CD8-positive, alpha-beta memory T cell (primary cell): Measurements from ENCODE around the gene RPN2. TPM values are rescaled to one million over a fixed set of nuclear protein-coding genes. Genes with fewer than 3 reads are reported as not detected.
A peak's percentile ranks its signal among the peaks of the same experiment; 100 is the strongest.
"Not testable (repeated sequence)": the region's sequence is repeated elsewhere in the genome, so short reads cannot be mapped to it uniquely, and the experiment has no call there.

Experiments used
- CTCF ChIA-PET: fragments of 350-600 bp; sonication (Branson Sonifier 250); formaldehyde crosslinking; loops from one replicate; lab custom pipeline; 2021; ENCODE audit warnings: antibody characterized with exemption; lab: Charles Lee
- POLR2A ChIA-PET: fragments of 350-600 bp; sonication (Branson Sonifier 250); formaldehyde crosslinking; loops from one replicate; lab custom pipeline; 2021; ENCODE audit warnings: antibody characterized with exemption; lab: Charles Lee
- DNase-seq, 5 donors: peaks; one replicate each; pipeline versions ENCODE4 v3.0.0 to v3.0.0-alpha.2; 2020 to 2022; ENCODE audit warnings: mixed read lengths in 1 of 5
- H3K27ac ChIP-seq: one replicate; pipeline ENCODE4 v1.7.0; 2013; ENCODE audit warnings: low read depth, mild to moderate bottlenecking, low read length, moderate library complexity
- H3K27me3 ChIP-seq: 2 replicates; pipeline ENCODE4 v1.7.0; 2013; ENCODE audit warnings: low read length, mild to moderate bottlenecking; ENCODE audit not compliant: insufficient read depth, poor library complexity, severe bottlenecking
- H3K36me3 ChIP-seq: 2 replicates; pipeline ENCODE4 v1.7.0; 2013; ENCODE audit warnings: mild to moderate bottlenecking, low read length, moderate library complexity; ENCODE audit not compliant: insufficient read depth
- H3K4me1 ChIP-seq: 2 replicates; pipeline ENCODE4 v1.7.0; 2013; ENCODE audit warnings: mild to moderate bottlenecking, low read length, moderate library complexity; ENCODE audit not compliant: insufficient read depth
- H3K4me3 ChIP-seq: 2 replicates; pipeline ENCODE4 v1.7.0; 2013; ENCODE audit warnings: mild to moderate bottlenecking, low read length
- H3K9me3 ChIP-seq: 2 replicates; pipeline ENCODE4 v1.7.0; 2013; ENCODE audit warnings: mild to moderate bottlenecking, low read length
- H3K27ac Mint-ChIP-seq, 8 donors: one replicate each; pipeline ENCODE4 v1.8.0; 2020 to 2021; ENCODE audit warnings: mixed read lengths in 8 of 8, mild to moderate bottlenecking in 6 of 8, inconsistent platforms in 3 of 8, moderate library complexity in 3 of 8
- H3K27me3 Mint-ChIP-seq, 2 donors: one replicate each; pipeline ENCODE4 v1.8.0; 2020 to 2021; ENCODE audit warnings: mixed read lengths in 2 of 2, mild to moderate bottlenecking in 1 of 2, moderate library complexity in 1 of 2
- H3K36me3 Mint-ChIP-seq, 3 donors: one replicate each; pipeline ENCODE4 v1.8.0; 2020 to 2021; ENCODE audit warnings: mixed read lengths in 3 of 3, inconsistent platforms in 1 of 3, mild to moderate bottlenecking in 1 of 3
- H3K4me1 Mint-ChIP-seq, 3 donors: one replicate each; pipeline ENCODE4 v1.8.0; 2020 to 2021; ENCODE audit warnings: mixed read lengths in 3 of 3, inconsistent platforms in 1 of 3, mild to moderate bottlenecking in 1 of 3
- H3K4me3 Mint-ChIP-seq, 7 donors: one replicate each; pipeline ENCODE4 v1.8.0; 2020 to 2021; ENCODE audit warnings: mixed read lengths in 7 of 7, mild to moderate bottlenecking in 6 of 7, moderate library complexity in 4 of 7, inconsistent platforms in 2 of 7
- H3K9me3 Mint-ChIP-seq, 5 donors: one replicate each; pipeline ENCODE4 v1.8.0; 2020 to 2022; ENCODE audit warnings: mixed read lengths in 5 of 5, mild to moderate bottlenecking in 3 of 5, moderate library complexity in 2 of 5, inconsistent platforms in 1 of 5
- polyA plus RNA-seq: library from polyadenylated mRNA; unstranded; fragments of 300-500 nt; fragmentation: Illumina TruSeq; gene quantifications from one replicate; pipeline ENCODE4 v1.2.3, GENCODE V29; 2021
- total RNA-seq, 2 experiments: library from RNA; stranded (reverse); gene quantifications; one replicate each; pipeline ENCODE4 v1.2.3, GENCODE V29; 2021

The RPN2 gene
- 100 to 1,000 TPM; 155 to 164 TPM for total RNA-seq
- polyA plus RNA-seq, result 281 TPM

- ChIA-PET CTCF (interaction anchor here (1.0 to 3.8 kb wide), 8 partner anchors 10 to 355 kb away, joined by 3 to 51 read pairs (median 6); partner anchors contain the start of gene RBL1), POLR2A (interaction anchor here (0.5 to 1.6 kb wide), 10 partner anchors 11 to 606 kb away, joined by 3 to 9 read pairs (median 4); partner anchors contain the start of genes BLCAP, RBL1 and TGIF2)
- peaks cover 32% of the 10 kb centered on the region for H3K4me1 ChIP-seq
- Mint-ChIP-seq H3K4me3 (peak within 1 kb of the TSS; percentile 95 to 99 (median 99)), H3K4me1 (peaks cover 38 to 49% (median 47%) of the 10 kb centered on the region in 3 donors), H3K27ac (peak within 1 kb of the TSS; percentile 95 to 100 (median 99)), H3K36me3 (peaks cover 0 to 31% (median 2%) of the 10 kb centered on the region in 3 donors), H3K27me3 (no peaks in the 10 kb centered on the region), H3K9me3 (no peaks in the 10 kb centered on the region)
- H3K9me3 ChIP-seq, result no peaks in the 10 kb centered on the region
- peak within 1 kb of the TSS; percentile 90 for H3K27ac ChIP-seq
- no peaks in the 10 kb centered on the region for H3K27me3 ChIP-seq
- H3K36me3 ChIP-seq, result peaks cover 7% of the 10 kb centered on the region
- peak; percentile 92 to 95 (median 94) for DNase-seq
- H3K4me3 ChIP-seq, result peak within 1 kb of the TSS; percentile 83
Measured at GRCh38 chr20:37178839-37179682, at the start of gene RPN2, which contains the start of gene MROH8. RPN2 (plus strand) TSS chr20:37179330; CDS start chr20:37179357, 27 bp downstream. MROH8 (minus strand) TSS chr20:37179548.

GRCh38 chr20:37131486-37131885, 47.6 kb upstream of the RPN2 start:
- Histone ChIP-seq H3K4me1 (no peaks in the 10 kb centered on the region), H3K27me3 (no peaks in the 10 kb centered on the region), H3K9me3 (no peaks in the 10 kb centered on the region), H3K4me3 (no peak overlapping the region), H3K36me3 (no peaks in the 10 kb centered on the region), H3K27ac (no peak overlapping the region)
- no peak overlapping the region for H3K27ac Mint-ChIP-seq
- POLR2A ChIA-PET, result no interaction called here
- H3K27me3 Mint-ChIP-seq, result peaks cover 0 to 1% of the 10 kb centered on the region in 2 donors
- CTCF ChIA-PET, result no interaction called here
- no peak overlapping the region for H3K4me3 Mint-ChIP-seq
- no peaks in the 10 kb centered on the region for H3K9me3 Mint-ChIP-seq
- peaks cover 0 to 2% (median 1%) of the 10 kb centered on the region in 3 donors for H3K4me1 Mint-ChIP-seq
- DNase-seq, result no peak
- peaks cover 0 to 4% (median 2%) of the 10 kb centered on the region in 3 donors for H3K36me3 Mint-ChIP-seq

GRCh38 chr20:37133952-37134351, 45.2 kb upstream of the RPN2 start:
- Histone ChIP-seq H3K4me3 (no peak overlapping the region), H3K27me3 (no peaks in the 10 kb centered on the region), H3K36me3 (no peaks in the 10 kb centered on the region), H3K4me1 (no peaks in the 10 kb centered on the region), H3K27ac (no peak overlapping the region), H3K9me3 (no peaks in the 10 kb centered on the region)
- DNase-seq, result no peak
- peak overlapping the region in 1 of 8 donors; percentile 19 for H3K27ac Mint-ChIP-seq
- POLR2A ChIA-PET, result no interaction called here
- H3K27me3 Mint-ChIP-seq, result peaks cover 0 to 1% of the 10 kb centered on the region in 2 donors
- H3K36me3 Mint-ChIP-seq, result peaks cover 0 to 2% (median 0%) of the 10 kb centered on the region in 3 donors
- no peak overlapping the region for H3K4me3 Mint-ChIP-seq
- no peaks in the 10 kb centered on the region for H3K9me3 Mint-ChIP-seq
- H3K4me1 Mint-ChIP-seq, result peaks cover 7 to 9% (median 8%) of the 10 kb centered on the region in 3 donors
- CTCF ChIA-PET, result no interaction called here

GRCh38 chr20:37137547-37137946, 41.6 kb upstream of the RPN2 start:
- H3K27me3 ChIP-seq, result no peaks in the 10 kb centered on the region
- H3K9me3 Mint-ChIP-seq, result no peaks in the 10 kb centered on the region
- no peaks in the 10 kb centered on the region for H3K27me3 Mint-ChIP-seq
- no peak overlapping the region for H3K4me3 Mint-ChIP-seq
- H3K9me3 ChIP-seq, result no peaks in the 10 kb centered on the region
- no peaks in the 10 kb centered on the region for H3K36me3 ChIP-seq
- H3K4me1 Mint-ChIP-seq, result peaks cover 7 to 9% (median 8%) of the 10 kb centered on the region in 3 donors
- H3K27ac ChIP-seq, result no peak overlapping the region
- DNase-seq, result no peak
- POLR2A ChIA-PET, result no interaction called here
- H3K36me3 Mint-ChIP-seq, result peaks cover 0 to 2% (median 0%) of the 10 kb centered on the region in 3 donors
- H3K4me3 ChIP-seq, result no peak overlapping the region
- CTCF ChIA-PET, result no interaction called here
- no peaks in the 10 kb centered on the region for H3K4me1 ChIP-seq
- no peak overlapping the region for H3K27ac Mint-ChIP-seq

GRCh38 chr20:37142708-37143107, 36.4 kb upstream of the RPN2 start:
- no peak overlapping the region for H3K4me3 ChIP-seq
- no peak overlapping the region for H3K27ac ChIP-seq
- no peaks in the 10 kb centered on the region for H3K36me3 ChIP-seq
- no peaks in the 10 kb centered on the region for H3K4me1 ChIP-seq
- no peaks in the 10 kb centered on the region for H3K9me3 ChIP-seq
- H3K4me1 Mint-ChIP-seq, result no peaks in the 10 kb centered on the region
- no peak overlapping the region for H3K4me3 Mint-ChIP-seq
- H3K27me3 Mint-ChIP-seq, result no peaks in the 10 kb centered on the region
- ChIA-PET CTCF (no interaction called here), POLR2A (no interaction called here)
- H3K27me3 ChIP-seq, result no peaks in the 10 kb centered on the region
- H3K27ac Mint-ChIP-seq, result peak overlapping the region in 1 of 8 donors; percentile 47
- no peak for DNase-seq
- no peaks in the 10 kb centered on the region for H3K9me3 Mint-ChIP-seq
- H3K36me3 Mint-ChIP-seq, result peaks cover 0 to 1% (median 0%) of the 10 kb centered on the region in 3 donors

GRCh38 chr20:37144856-37145404, 34.2 kb upstream of the RPN2 start:
- Histone ChIP-seq H3K4me1 (no peaks in the 10 kb centered on the region), H3K36me3 (no peaks in the 10 kb centered on the region), H3K27me3 (no peaks in the 10 kb centered on the region), H3K4me3 (no peak overlapping the region), H3K27ac (no peak overlapping the region), H3K9me3 (no peaks in the 10 kb centered on the region)
- Mint-ChIP-seq H3K9me3 (no peaks in the 10 kb centered on the region), H3K4me3 (no peak overlapping the region), H3K36me3 (peaks cover 0 to 1% (median 0%) of the 10 kb centered on the region in 3 donors), H3K27ac (no peak overlapping the region), H3K4me1 (no peaks in the 10 kb centered on the region), H3K27me3 (no peaks in the 10 kb centered on the region)
- DNase-seq, result no peak
- ChIA-PET POLR2A (no interaction called here), CTCF (interaction anchor here (1.5 kb wide), 1 partner anchor 130 kb away, joined by 3 read pairs; no protein-coding TSS in a partner anchor)

GRCh38 chr20:37147250-37147649, 31.9 kb upstream of the RPN2 start:
- no peak for DNase-seq

GRCh38 chr20:37150864-37151263, 28.3 kb upstream of the RPN2 start:
- H3K36me3 Mint-ChIP-seq, H3K4me3 ChIP-seq, H3K9me3 ChIP-seq, CTCF ChIA-PET, DNase-seq, H3K4me3 Mint-ChIP-seq, H3K36me3 ChIP-seq, H3K27me3 Mint-ChIP-seq, POLR2A ChIA-PET, H3K4me1 Mint-ChIP-seq, H3K4me1 ChIP-seq, H3K27ac ChIP-seq, H3K9me3 Mint-ChIP-seq, H3K27me3 ChIP-seq, H3K27ac Mint-ChIP-seq: not testable (repeated sequence)

More at GRCh38 chr20:37147250-37147649, 31.9 kb upstream of the RPN2 start:
- H3K36me3 Mint-ChIP-seq, result peaks cover 0 to 5% (median 0%) of the 10 kb centered on the region in 3 donors
- Histone ChIP-seq H3K27me3 (no peaks in the 10 kb centered on the region), H3K4me3 (no peak overlapping the region), H3K27ac (no peak overlapping the region), H3K9me3 (no peaks in the 10 kb centered on the region), H3K4me1 (no peaks in the 10 kb centered on the region), H3K36me3 (no peaks in the 10 kb centered on the region)
- H3K27me3 Mint-ChIP-seq, result no peaks in the 10 kb centered on the region
- ChIA-PET CTCF (interaction anchor here (1.2 kb wide), 1 partner anchor 31 kb away, joined by 3 read pairs; no protein-coding TSS in a partner anchor), POLR2A (no interaction called here)
- H3K4me1 Mint-ChIP-seq, result no peaks in the 10 kb centered on the region
- no peak overlapping the region for H3K4me3 Mint-ChIP-seq
- no peaks in the 10 kb centered on the region for H3K9me3 Mint-ChIP-seq
- peak overlapping the region in 1 of 8 donors; percentile 8 for H3K27ac Mint-ChIP-seq
